H1 (cell line): ENCODE measurements around the gene EXOC2. TPM values are rescaled to one million over a fixed set of nuclear protein-coding genes. Genes with fewer than 3 reads are reported as not detected.

Experiments used
- CTCF ChIA-PET: fragments of 300-600 bp; sonication (Branson Sonifier 250); formaldehyde crosslinking; loops from one replicate; lab custom pipeline; 2021; ENCODE audit not compliant: partially characterized antibody; lab: Charles Lee
- POLR2A ChIA-PET: fragments of 300-600 bp; sonication (Branson Sonifier 250); formaldehyde crosslinking; loops from one replicate; lab custom pipeline; 2021; ENCODE audit warnings: inconsistent platforms; ENCODE audit not compliant: partially characterized antibody; lab: Charles Lee
- DNase-seq, 2 experiments: peaks; one replicate each; pipeline versions ENCODE4 v3.0.0 to v3.0.0-alpha.2; 2010 to 2022; ENCODE audit warnings: low spot score in 2 of 2, low read depth in 1 of 2, mixed read lengths in 1 of 2
- FAIRE-seq: peaks from 2 replicates; lab custom pipeline; 2011; peaks lifted over from hg19 to GRCh38; lab: Jason Lieb, UNC
- H2AFZ ChIP-seq: 2 replicates; pipeline ENCODE4 v1.8.1; 2012; ENCODE audit warnings: low read length, inconsistent platforms
- H2AK5ac ChIP-seq: 2 replicates; pipeline ENCODE4 v1.6.1; 2013; ENCODE audit warnings: low read depth, low read length
- H2BK120ac ChIP-seq: replicated peaks from 2 replicates; pipeline ENCODE3; 2013; ENCODE audit warnings: low read depth, low read length, inconsistent platforms
- H2BK12ac ChIP-seq: 2 replicates; pipeline ENCODE4 v1.6.1; 2013; ENCODE audit warnings: low read depth, low read length
- H2BK15ac ChIP-seq: 2 replicates; pipeline ENCODE4 v1.6.1; 2013; ENCODE audit warnings: low read length
- H2BK20ac ChIP-seq: 2 replicates; pipeline ENCODE4 v1.6.1; 2013; ENCODE audit warnings: low read length
- H2BK5ac ChIP-seq: 2 replicates; pipeline ENCODE4 v1.6.1; 2013; ENCODE audit warnings: low read depth, low read length
- H3K14ac ChIP-seq: 2 replicates; pipeline ENCODE4 v1.6.1; 2013; ENCODE audit warnings: inconsistent platforms; ENCODE audit not compliant: insufficient read length
- H3K18ac ChIP-seq: 2 replicates; pipeline ENCODE4 v1.6.1; 2013; ENCODE audit warnings: low read length; ENCODE audit errors: extremely low read depth
- H3K23ac ChIP-seq: 2 replicates; pipeline ENCODE4 v1.6.1; 2013; ENCODE audit warnings: inconsistent platforms; ENCODE audit not compliant: insufficient read length
- H3K23me2 ChIP-seq: 2 replicates; pipeline ENCODE4 v1.6.1; 2013; ENCODE audit warnings: low read depth, low read length
- H3K27ac ChIP-seq: 2 replicates; pipeline ENCODE4 v1.6.1; 2011; ENCODE audit warnings: low read depth, low read length, inconsistent platforms
- H3K27me3 ChIP-seq, 4 experiments: replicated peaks in 1 of 4; 1 replicate in 1 of 4; 2 replicates in 3 of 4; pipeline versions ENCODE4 v1.6.1 to v1.8.1; 2011 to 2013; ENCODE audit warnings: low read length in 3 of 4, mild to moderate bottlenecking in 3 of 4, inconsistent platforms in 2 of 4, mixed read lengths in 2 of 4, moderate library complexity in 1 of 4; ENCODE audit not compliant: control insufficient read depth in 3 of 4, insufficient read depth in 3 of 4; ENCODE audit errors: extremely low read depth in 1 of 4
- H3K36me3 ChIP-seq, 4 experiments: 2 replicates each; pipeline versions ENCODE4 v1.6.1 to v1.8.1; 2011 to 2013; ENCODE audit warnings: mild to moderate bottlenecking in 4 of 4, low read length in 3 of 4, moderate library complexity in 2 of 4, control low read depth in 1 of 4, inconsistent platforms in 1 of 4; ENCODE audit not compliant: insufficient read depth in 4 of 4, control insufficient read depth in 2 of 4
- H3K4ac ChIP-seq: replicated peaks from 2 replicates; pipeline ENCODE3; 2013; ENCODE audit warnings: low read length, low read depth, mixed read lengths, inconsistent platforms; ENCODE audit not compliant: insufficient read length
- H3K4me1 ChIP-seq, 4 experiments: replicated peaks in 1 of 4; 1 replicate in 1 of 4; 2 replicates in 3 of 4; pipeline versions ENCODE4 v1.6.1 to v1.8.1; 2011 to 2013; ENCODE audit warnings: low read length in 3 of 4, inconsistent platforms in 2 of 4, mixed read lengths in 1 of 4; ENCODE audit not compliant: insufficient read depth in 4 of 4, control insufficient read depth in 3 of 4
- H3K4me2 ChIP-seq, 2 experiments: 2 replicates each; pipeline versions ENCODE4 v1.6.1 to v1.8.1; 2011 to 2013; ENCODE audit warnings: low read depth in 2 of 2, low read length in 2 of 2, control low read depth in 1 of 2, inconsistent platforms in 1 of 2, mild to moderate bottlenecking in 1 of 2; ENCODE audit not compliant: insufficient read depth in 1 of 2
- H3K4me3 ChIP-seq, 4 experiments: fragments of 200-600, 300-600 bp in 1 of 4; sonication (generic), shearing (Covaris generic), sonication (Bioruptor Twin) in 1 of 4; 2 replicates each; pipeline versions ENCODE4 v1.5.1 to v1.8.1; 2011 to 2016; ENCODE audit warnings: low read length in 4 of 4, low read depth in 3 of 4, control low read depth in 2 of 4, inconsistent platforms in 2 of 4, mild to moderate bottlenecking in 2 of 4, mixed read lengths in 1 of 4, moderate library complexity in 1 of 4; ENCODE audit not compliant: insufficient read depth in 2 of 4; ENCODE audit errors: extremely low read depth in 1 of 4
- H3K56ac ChIP-seq: replicated peaks from 2 replicates; pipeline ENCODE3; 2013; ENCODE audit warnings: low read depth, mild to moderate bottlenecking, mixed read lengths, low read length, inconsistent platforms; ENCODE audit not compliant: insufficient read length
- H3K79me1 ChIP-seq: 2 replicates; pipeline ENCODE4 v1.6.1; 2013; ENCODE audit warnings: low read depth, low read length, control low read depth
- H3K79me2 ChIP-seq, 2 experiments: 2 replicates each; pipeline versions ENCODE4 v1.6.1 to v1.8.1; 2012 to 2013; ENCODE audit warnings: low read length in 2 of 2, mild to moderate bottlenecking in 2 of 2, inconsistent platforms in 1 of 2; ENCODE audit not compliant: insufficient read depth in 2 of 2, control insufficient read depth in 1 of 2
- H3K9ac ChIP-seq, 4 experiments: replicated peaks in 1 of 4; 1 replicate in 1 of 4; 2 replicates in 3 of 4; pipeline versions ENCODE4 v1.6.1 to v1.8.1; 2011 to 2013; ENCODE audit warnings: low read depth in 3 of 4, low read length in 3 of 4, control low read depth in 2 of 4, mild to moderate bottlenecking in 2 of 4, moderate library complexity in 2 of 4, inconsistent platforms in 1 of 4; ENCODE audit errors: extremely low read depth in 1 of 4
- H3K9me3 ChIP-seq, 2 experiments: 2 replicates each; pipeline versions ENCODE4 v1.6.1 to v1.8.1; 2012 to 2013; ENCODE audit warnings: mild to moderate bottlenecking in 2 of 2, moderate library complexity in 2 of 2, control low read depth in 1 of 2, inconsistent platforms in 1 of 2, low read depth in 1 of 2, low read length in 1 of 2, mixed read lengths in 1 of 2; ENCODE audit not compliant: insufficient read depth in 2 of 2
- H4K20me1 ChIP-seq, 2 experiments: replicated peaks in 1 of 2; 2 replicates each; pipeline versions ENCODE3 to v1.8.1; 2011 to 2013; ENCODE audit warnings: inconsistent platforms in 2 of 2, low read length in 2 of 2, mild to moderate bottlenecking in 1 of 2; ENCODE audit not compliant: insufficient read depth in 2 of 2, control insufficient read depth in 1 of 2
- H4K5ac ChIP-seq: 2 replicates; pipeline ENCODE4 v1.6.1; 2013; ENCODE audit warnings: low read length, low read depth, mixed read lengths, inconsistent platforms; ENCODE audit not compliant: insufficient read length
- H4K8ac ChIP-seq: 2 replicates; pipeline ENCODE4 v1.8.0; 2013; ENCODE audit warnings: mild to moderate bottlenecking, moderate library complexity, low read length, inconsistent platforms; ENCODE audit not compliant: insufficient read depth; ENCODE audit errors: extremely low read depth
- H4K91ac ChIP-seq: replicated peaks from 2 replicates; pipeline ENCODE3; 2013; ENCODE audit warnings: low read length, mixed read lengths, inconsistent platforms; ENCODE audit not compliant: insufficient read length
- BRCA1 ChIP-seq: IDR thresholded peaks from 2 replicates; pipeline ENCODE4 v1.6.1; 2012; ENCODE audit warnings: low read depth, low read length, improper control_type of control experiment
- CREB1 ChIP-seq: IDR thresholded peaks from 2 replicates; pipeline ENCODE4 v1.6.1; 2012; ENCODE audit warnings: inconsistent platforms
- FOSL1 ChIP-seq: IDR thresholded peaks from 2 replicates; pipeline ENCODE4 v1.6.1; 2011; ENCODE audit warnings: mild to moderate bottlenecking, low read depth, low read length, moderate library complexity; ENCODE audit not compliant: insufficient read depth
- JUN ChIP-seq: IDR thresholded peaks from 2 replicates; pipeline ENCODE4 v1.6.1; 2011; ENCODE audit warnings: low read depth, mild to moderate bottlenecking, improper control_type of control experiment, low read length
- RAD21 ChIP-seq, 2 experiments: IDR thresholded peaks in 1 of 2; conservative IDR thresholded peaks in 1 of 2; 2 replicates each; pipeline ENCODE4 v1.6.1; 2011; ENCODE audit warnings: low read depth in 2 of 2, low read length in 2 of 2, improper control_type of control experiment in 1 of 2, inconsistent platforms in 1 of 2, mild to moderate bottlenecking in 1 of 2, moderate library complexity in 1 of 2
- RNF2 ChIP-seq: fragments of 200-900, 300-1000 bp; sonication (generic); IDR thresholded peaks from 2 replicates; pipeline ENCODE4 v1.7.1; 2016; ENCODE audit warnings: borderline replicate concordance, low read depth, mild to moderate bottlenecking, antibody characterized with exemption, low read length; ENCODE audit not compliant: poor library complexity, severe bottlenecking; ENCODE audit errors: missing control alignments
- WGBS, 2 experiments: shearing (Covaris generic) in 1 of 2; methylation state at CpG; one replicate each; pipeline versions ENCODE4 v1.1.6 to v1.1.7; 2013 to 2015; ENCODE audit warnings: low lambda C conversion rate in 2 of 2, mixed read lengths in 2 of 2, inconsistent platforms in 1 of 2, low coverage in 1 of 2, missing lambda C conversion rate in 1 of 2; ENCODE audit not compliant: insufficient replicate concordance in 2 of 2, insufficient coverage in 1 of 2, insufficient read length in 1 of 2; ENCODE audit errors: extremely low coverage in 1 of 2, missing lambda C conversion rate in 1 of 2; 5-methylcytosine and 5-hydroxymethylcytosine counted together
- polyA plus RNA-seq, 7 experiments: library from polyadenylated mRNA; depleted of rRNA in 3 of 7; stranded (reverse) in 5 of 7; unstranded in 2 of 7; fragments of >200 nt in 5 of 7; fragments of 200-250 nt in 2 of 7; gene quantifications; 1 replicate in 5 of 7; 2 replicates in 1 of 7; 4 replicates in 1 of 7; pipeline versions ENCODE4 v1.2.1 to v1.2.3, GENCODE V29; 2011 to 2013; ENCODE audit warnings: missing spikeins in 2 of 7, mixed read lengths in 2 of 7
- total RNA-seq: library from RNA; stranded (reverse); fragmentation: NEBNext Ultra II Directional; extraction: Animal tissue kit (Norgen Biotek cat#: 25700); gene quantifications from 2 replicates; pipeline ENCODE4 v1.2.1, GENCODE V29; 2021
- TF ChIP-seq, protein P1 (sequence below): IDR thresholded peaks from 2 replicates; pipeline ENCODE4 v1.6.1; 2012; ENCODE audit warnings: low read length, inconsistent platforms

Gene EXOC2
- total and polyA plus RNA-seq, 2 of the 8 experiments (the other 6 are each of a cell fraction or from before 2014, with no cell fraction given) = 25.5 to 44.4 TPM

DNA sequence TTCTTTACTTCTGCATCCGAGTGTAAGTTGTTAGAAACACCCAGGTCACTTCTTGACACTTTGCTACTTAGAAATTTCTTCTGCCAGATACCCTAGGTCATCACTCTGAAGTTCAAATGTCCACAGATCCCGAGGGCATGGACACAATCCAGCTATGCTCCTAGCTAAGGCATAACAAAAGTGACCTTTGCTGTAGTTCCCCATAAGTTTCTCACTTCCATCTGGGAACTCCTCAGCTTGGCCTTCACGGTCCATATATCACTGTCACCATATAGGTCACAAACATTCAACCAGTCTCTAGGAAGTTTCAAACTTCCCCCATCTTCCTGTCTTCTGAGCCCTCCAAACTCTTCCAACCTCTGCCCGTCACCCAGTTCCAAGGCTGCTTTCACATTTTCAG is 236.1 kb downstream of the EXOC2 start:
- H3K9ac ChIP-seq = no peak overlapping the region

More for the DNA sequence above, 236.1 kb downstream of the EXOC2 start:
- no peak overlapping the region for H3K14ac ChIP-seq
- no peaks in the 10 kb centered on the region for H3K79me2 ChIP-seq
- WGBS, 2 experiments = 84% methylated on average over 4 of the region's 4 CpGs; no CpG with 5 or more reads in 1 of the 2 experiments
- H3K36me3 ChIP-seq = no peaks in the 10 kb centered on the region
- H3K27ac ChIP-seq = no peak overlapping the region
- no peak overlapping the region for H2AK5ac ChIP-seq
- CTCF ChIA-PET = no interaction called here
- no peak overlapping the region for H2BK120ac ChIP-seq
- no peak overlapping the region for H2BK5ac ChIP-seq
- H3K79me1 ChIP-seq = no peaks in the 10 kb centered on the region
- H3K23ac ChIP-seq = no peak overlapping the region
- POLR2A ChIA-PET = no interaction called here
- no peak overlapping the region for H3K4ac ChIP-seq
- DNase-seq = peak in 1 of 2 experiments; percentile 19
- peaks cover 0 to 4% (median 2%) of the 10 kb centered on the region in 4 experiments; a peak in 3 of 7 replicates for H3K4me1 ChIP-seq
- no peak overlapping the region for H2BK15ac ChIP-seq
- H2AFZ ChIP-seq = no peak overlapping the region
- H3K56ac ChIP-seq = no peak overlapping the region
- no peak overlapping the region for H3K18ac ChIP-seq
- no peak overlapping the region for H4K8ac ChIP-seq
- H2BK12ac ChIP-seq = no peak overlapping the region
- no peak overlapping the region for H3K4me2 ChIP-seq
- H2BK20ac ChIP-seq = no peak overlapping the region
- H3K9me3 ChIP-seq = no peaks in the 10 kb centered on the region
- no peak overlapping the region for H3K4me3 ChIP-seq
- no peak for TF ChIP-seq JUN
- TF ChIP-seq RAD21 (IDR thresholded peaks at IDR 0.05 in 1 of 2, conservative IDR thresholded peaks at IDR 0.05 in 1 of 2; ENCODE audit: low read depth in 2 of 2, low read length in 2 of 2) = no peak
- TF ChIP-seq, protein P1, sequence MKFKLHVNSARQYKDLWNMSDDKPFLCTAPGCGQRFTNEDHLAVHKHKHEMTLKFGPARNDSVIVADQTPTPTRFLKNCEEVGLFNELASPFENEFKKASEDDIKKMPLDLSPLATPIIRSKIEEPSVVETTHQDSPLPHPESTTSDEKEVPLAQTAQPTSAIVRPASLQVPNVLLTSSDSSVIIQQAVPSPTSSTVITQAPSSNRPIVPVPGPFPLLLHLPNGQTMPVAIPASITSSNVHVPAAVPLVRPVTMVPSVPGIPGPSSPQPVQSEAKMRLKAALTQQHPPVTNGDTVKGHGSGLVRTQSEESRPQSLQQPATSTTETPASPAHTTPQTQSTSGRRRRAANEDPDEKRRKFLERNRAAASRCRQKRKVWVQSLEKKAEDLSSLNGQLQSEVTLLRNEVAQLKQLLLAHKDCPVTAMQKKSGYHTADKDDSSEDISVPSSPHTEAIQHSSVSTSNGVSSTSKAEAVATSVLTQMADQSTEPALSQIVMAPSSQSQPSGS = no peak
- TF ChIP-seq BRCA1 = no peak
- no peak for TF ChIP-seq CREB1
- no peak for TF ChIP-seq FOSL1
- TF ChIP-seq RNF2 = no peak
- no peak overlapping the region for H4K91ac ChIP-seq
- H4K20me1 ChIP-seq = no peaks in the 10 kb centered on the region
- no peak overlapping the region for H4K5ac ChIP-seq
- H3K27me3 ChIP-seq = no peaks in the 10 kb centered on the region
- FAIRE-seq = no peak
- H3K23me2 ChIP-seq = no peaks in the 10 kb centered on the region
